GM21515 (cell line): Measurements from ENCODE around the gene NOL4L.

Source experiments
- ATAC-seq: cut with Tn5 transposase; IDR thresholded peaks from one replicate; pipeline ENCODE4 v1.9.1; 2021; ENCODE audit not compliant: unreplicated experiment

NOL4L gene

DNA sequence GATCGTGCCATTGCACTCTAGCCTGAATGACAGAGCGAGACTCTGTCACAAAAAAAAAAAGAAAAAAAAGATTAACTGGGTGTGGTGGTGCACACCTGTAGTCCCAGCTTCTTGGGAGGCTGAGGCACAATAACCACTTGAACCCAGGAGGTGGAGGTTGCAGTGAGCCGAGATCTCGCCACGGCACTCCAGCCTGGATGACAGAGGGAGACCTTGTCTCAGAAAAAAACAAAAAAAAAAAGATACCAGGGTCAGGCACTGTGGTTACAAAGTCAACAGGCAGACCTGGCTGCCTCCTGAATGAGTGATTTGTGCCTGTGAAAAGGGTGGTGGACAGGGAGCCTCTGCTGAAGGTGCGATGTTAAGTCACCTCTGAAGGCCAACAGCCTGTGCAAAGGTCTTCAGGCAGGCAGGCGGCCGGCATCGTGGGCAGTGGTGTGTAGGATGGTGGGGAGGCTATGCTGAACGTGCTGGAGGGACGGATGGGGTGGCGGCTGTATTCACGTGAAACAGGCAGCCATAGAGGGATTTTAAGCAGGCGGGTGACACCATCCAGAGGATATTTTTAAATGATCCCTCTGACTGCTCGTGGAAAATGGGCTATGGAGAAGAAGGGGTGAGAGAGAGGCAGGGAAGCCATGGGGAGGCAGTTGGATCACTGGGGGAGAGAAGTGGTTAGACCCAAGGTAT is 41.4 kb downstream of the NOL4L start:
- no peak for ATAC-seq

DNA sequence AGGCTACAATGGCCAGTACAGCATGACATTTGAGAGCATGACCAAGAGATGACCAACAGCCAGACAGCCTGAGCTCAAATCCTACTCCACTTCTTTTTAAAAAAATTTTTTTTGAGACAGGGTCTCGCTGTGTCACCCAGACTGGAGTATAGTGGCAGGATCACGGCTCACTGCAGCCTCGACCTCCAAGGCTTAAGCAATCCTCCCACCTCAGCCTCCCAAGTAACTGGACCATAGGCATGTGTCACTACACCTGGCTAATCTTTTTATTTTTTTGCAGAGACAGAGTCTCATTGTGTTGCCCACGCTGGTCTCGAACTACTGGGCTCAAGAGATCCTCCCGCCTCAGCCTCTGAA is 42.9 kb downstream of the NOL4L start:
- no peak for ATAC-seq

DNA sequence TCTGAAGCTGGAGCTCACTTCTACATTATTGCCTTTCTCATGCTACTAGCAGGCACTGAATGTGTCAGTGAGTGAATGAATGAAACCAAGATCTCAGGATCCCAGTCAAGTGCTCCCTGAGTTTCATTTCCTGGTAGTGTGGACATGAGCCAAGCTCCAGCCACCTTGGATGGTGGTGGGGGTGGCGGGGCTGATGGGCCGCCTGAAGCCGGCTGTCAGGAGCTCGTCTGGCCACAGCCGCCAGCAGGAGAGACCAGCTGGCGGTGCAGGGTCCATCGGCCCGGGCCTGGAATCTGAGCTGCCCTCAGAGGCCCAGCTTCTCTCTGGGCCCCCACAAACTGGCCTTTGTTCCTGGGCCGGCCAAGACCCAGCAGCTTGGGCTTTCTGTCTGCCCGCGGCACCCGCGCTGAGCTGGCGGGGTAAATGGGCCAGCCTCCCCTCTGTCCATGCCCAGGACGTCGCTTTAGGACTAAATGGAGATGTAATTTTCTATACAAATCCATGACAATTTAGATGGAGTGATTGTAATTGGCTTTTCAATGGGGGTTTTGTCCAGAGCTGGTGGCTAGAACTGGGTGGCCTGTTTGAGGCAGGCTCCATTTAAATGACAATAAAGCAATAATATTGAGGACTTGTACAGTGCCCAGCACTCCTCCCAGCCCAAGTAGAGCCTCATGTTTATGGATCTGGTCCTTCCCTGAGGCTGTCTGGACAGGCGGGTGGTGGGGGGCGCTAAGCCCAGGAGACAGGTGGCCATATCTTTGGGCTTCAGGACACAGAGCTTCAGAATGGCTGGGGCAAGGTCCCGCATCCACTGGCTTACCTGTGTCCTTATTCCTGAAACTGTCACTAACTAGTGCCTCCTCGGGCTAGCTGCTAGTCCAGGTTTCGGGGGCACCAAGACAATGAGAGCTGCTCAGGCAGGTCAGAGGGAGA is 43.5 kb downstream of the NOL4L start:
- ATAC-seq = no peak

DNA sequence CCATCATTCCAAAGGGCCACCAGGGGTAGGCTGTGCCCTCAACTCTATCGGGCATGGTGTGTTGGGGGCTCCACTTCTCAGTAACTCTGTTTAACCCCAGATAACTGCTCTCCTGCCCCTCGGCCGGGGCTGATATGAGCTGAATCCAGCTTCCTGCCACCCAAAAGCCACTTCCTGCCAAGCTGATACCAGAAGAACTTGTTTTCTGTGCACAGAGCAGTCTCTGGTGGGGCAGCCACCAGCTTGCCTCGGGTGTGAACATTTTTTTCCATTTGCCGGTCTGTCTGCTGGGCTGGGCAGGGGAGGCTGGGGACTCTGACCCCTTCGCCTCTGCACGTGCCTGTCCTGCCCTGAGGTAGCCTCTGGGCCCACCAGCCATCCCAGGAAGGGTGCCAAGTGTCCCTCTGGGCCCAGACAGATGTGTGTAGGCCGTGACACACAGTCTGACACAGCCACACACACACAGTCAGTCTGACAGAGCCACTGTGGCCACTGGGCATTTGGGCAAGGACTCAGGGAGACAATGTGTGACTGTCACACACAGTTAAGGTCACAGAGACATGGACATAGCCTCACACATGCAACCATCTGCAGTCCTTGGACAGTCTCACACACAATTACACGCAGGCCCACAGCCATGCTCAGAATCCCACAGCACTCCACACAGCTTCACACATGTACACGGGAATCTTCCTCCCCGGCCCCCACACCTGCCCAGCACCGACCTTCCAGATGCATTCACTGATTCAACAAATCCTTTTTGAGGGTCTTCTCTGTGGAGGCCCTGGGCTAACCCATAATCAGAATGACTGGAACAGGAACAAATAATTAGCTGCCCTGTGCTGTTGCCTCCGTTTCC is 45.1 kb downstream of the NOL4L start:
- no peak for ATAC-seq

DNA sequence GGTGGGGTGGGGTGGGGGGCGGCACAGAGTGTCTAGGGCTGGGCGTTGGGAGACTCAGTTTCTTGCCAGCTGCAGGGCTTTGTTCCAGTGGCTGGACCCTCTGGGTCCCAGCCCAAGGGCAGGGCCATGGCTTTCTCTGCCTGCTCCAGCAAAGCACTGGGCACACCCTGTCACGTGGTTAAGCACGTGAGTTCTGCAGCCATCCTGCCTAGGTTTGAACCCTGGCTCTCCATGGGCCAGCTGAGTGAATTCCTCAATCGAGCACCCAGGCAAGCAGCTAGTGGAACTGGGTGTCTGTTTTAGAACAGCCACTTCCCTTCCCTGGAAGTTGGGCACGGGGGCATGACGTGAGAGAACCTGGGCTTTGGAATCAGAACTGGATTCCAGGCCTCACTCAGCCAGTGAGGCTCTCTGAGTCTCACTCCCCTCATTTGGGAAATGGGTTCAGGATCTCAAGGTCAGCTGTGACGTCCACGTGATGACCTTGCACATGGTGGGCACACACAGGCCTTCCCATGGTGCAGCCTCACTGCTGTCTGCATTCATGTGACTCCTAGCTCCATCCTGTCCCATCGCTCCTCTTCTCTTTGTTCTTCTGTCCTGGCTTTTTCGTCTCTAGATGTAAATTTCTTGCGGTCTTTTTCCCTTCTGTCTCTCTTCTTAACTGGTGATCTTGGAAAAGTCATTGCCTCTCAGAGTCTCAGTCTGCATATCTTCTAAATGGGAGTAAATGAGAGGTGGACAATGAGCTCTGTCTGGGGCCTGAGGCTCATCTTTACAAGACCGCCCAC is 45.9 kb downstream of the NOL4L start:
- no peak for ATAC-seq

DNA sequence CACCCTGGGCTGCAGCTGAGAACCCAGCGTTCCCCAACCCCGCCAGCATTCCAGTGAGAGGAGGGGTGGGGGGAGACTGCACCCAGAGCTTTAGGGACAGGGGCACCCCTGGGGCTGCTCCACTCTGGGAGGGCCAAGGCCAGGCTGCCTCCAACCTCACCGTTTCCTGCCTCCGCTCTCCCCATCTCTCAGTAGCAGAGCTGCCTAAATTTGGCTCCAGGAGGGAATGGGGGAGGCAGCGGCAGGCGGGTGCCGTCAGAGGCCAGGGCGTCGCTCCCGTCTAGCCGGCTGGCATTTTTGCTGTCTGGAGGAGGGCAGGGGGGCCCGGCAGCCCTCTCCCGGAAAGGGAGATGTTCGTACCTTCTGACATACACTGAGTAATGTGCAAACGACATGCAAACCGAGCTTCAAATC is 46.6 kb downstream of the NOL4L start:
- ATAC-seq = no peak

DNA sequence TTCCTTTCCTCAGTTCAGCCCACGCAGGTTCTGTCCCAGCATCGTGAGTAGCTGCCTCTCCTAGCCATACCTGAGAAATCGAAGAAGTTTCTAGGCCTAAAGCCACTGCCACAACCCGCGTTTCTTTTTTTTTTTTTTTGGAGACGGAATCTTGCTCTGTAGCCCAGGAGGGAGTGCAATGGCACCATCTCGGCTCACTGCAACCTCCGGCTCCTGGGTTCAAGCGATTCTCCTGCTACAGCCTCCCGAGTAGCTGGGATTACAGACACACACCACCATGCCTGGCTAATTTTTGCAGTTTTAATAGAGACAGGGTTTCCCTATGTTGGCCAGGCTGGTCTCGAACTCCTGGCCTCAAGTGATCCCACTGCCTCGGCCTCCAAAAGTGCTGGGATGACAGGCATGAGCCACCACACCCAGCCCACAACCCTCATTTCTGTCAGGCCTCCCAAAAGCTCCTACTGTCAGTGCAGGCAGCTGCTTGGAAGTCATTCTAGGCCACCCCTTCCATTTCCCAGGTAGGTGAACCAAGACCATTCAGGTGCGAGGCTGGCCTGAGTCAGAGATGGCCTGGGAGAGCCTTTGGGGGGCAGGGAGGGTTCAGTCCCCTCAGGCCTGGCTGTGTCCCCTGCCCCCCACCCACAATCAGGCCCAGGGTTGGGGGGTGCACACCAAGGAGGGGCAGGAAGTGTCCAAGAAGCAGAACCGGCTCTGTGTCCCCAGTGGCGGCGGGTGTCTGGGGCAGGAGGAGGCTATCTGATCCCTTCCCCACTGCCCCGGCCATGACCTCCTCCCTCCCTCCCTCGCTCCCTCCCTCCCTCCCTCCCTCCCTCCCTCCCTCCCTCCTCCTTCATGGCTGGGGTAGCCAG is 47.2 kb downstream of the NOL4L start:
- ATAC-seq = no peak

DNA sequence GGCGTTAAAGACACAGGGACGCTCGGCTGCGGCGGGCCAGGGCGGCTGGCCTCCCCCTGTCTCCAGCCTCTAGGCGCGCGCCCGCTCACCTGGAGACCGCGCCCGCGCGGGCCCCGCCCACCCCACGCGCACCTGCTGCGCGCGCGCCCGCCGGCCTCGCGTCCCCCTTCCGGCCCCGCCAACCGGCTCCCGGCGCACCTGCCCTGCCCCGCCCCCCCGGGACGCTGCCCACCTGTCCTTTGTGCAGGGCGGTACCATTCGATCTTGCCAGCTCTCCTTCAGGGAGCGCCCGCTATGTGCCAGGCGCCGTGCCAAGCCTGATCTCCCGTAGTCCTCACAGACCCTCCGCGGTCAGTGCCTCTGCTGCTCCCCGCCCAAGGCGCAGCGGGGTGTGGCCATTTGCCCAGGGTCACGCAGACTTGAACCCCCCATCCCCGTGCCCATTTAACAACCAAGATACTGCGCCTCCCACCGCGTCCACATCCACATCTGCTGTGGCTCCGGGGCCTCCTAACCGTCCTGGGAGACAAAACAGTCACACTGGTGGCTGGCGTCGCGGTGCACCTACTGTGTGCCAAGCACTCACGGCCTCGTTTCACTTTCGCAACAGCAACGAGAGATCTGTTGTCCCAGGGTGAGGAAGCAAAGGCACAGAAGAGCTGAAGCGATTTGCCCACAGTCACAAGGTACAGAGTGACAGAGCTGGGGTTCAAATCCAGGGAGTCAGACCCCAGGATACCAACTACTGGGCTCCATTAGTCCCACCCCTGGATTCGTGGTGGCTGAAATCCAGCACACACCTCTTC is 48.1 kb downstream of the NOL4L start:
- ATAC-seq = peak; percentile 14

DNA sequence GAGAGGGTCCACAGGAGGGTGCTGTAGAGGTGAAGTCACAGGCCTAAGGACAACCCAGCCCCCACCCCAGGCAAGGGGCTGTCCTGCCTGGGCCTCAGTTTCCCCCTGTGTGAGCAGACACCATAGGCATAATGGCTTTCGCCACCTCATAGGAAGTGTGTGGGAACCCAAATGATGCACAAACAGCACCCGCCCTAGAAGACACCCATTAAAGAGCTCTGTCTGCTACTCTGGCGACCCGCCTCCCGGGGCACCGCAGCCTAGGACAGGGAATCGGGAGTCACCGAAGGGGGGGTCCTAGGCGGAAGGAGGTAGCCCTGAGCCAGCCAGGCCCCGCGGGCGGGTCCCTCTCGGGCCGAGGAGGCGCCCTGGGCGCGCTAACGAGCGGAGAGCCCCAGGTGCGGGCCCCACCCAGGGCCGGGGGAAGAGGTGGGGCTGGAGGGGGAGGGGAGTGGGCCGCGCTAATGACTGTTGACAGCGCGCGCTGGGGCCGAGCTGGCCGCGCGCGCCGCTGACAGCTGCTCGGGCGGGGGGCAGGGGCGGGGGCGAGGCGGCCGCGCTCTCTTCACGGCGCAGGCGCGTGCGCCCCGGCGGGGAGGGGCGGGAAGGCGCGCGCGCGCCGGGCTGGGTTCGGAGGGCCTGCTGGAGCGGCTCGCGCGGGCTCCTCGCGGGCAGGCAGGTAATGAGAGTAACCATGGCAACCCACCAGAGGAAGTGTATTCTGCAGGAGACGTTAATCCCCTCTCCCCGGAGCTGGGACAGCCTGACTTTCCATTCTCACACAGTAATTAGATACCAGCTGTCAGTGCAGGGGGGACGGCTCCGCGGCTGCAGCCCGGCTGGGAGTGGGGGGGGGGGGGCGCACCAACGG is 48.9 kb downstream of the NOL4L start:
- ATAC-seq = peak; percentile 45

DNA sequence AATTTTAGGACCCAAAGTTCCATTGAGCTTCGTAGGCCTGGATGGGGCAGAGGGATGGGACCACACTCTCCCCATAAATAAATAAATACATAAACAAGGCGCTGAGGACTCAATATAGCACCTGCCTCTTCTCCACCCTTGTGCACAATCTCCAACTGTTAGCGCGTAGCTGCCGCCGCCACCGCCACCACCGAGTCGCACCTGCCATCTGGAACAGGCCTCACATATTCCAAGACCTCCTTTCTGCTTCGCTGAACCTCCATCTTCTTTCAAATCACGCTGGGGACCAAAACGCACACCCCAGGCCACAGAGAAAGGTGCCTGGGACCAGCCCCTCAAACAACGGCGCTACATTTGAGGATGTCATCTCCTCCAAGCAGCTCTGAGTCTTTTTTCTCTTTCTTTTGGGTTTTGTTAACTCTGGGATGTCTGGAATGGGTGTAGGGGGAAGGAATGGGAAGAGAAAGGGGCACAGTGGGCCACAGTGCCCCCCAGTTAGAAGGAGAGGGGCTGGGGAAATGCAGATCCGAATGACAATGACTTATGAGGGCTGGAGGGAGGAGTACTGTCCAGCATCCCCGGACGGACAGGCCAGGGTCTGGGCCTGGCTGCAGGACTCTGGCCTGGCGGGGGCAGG is 49.7 kb downstream of the NOL4L start:
- no peak for ATAC-seq

DNA sequence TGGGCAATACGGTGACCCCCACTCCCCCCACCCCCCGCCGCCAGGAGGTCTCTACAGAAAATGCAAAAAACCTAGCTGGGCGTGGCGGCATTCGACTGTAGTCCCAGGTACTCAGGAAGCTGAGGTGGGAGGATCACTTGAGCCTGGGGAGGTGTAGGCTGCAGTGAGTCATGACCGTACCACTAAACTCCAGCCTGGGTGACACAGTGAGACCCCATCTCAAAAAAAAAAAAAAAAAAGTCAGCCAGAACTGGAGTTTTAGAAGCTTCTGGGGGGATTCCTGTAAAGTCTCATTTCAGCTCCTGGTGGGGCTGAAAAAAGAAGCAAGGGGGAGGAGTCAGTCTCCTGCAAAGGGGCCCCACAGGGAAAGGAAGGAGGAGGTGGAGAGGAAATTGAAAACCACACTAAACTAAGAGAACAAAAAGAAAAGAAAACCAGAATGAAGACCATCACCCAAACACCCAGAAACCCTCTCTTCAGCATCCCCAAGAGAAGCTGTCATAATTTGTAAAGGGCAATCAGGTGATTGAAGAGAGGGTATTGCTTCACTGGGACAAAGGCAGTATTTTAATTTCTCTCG is 50.4 kb downstream of the NOL4L start:
- ATAC-seq = no peak

DNA sequence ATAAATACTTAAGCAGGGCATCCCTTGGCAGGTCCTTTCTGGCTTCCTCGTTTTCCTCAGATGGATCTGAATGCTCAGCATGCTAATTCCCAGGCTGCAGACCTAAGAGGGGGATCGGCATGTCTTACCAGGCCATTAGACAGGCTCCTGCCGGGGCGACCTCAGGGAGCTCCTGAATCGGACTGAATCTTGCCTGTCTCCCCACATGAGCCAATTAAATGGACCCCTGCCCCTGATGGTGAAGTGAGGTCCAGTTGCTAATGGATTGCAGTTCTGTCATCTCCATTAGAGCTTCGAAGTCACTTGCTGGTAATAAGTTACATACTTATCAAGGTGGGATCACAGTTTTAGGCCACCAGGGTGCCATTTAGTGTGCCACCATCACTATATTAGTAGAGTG is 51.4 kb downstream of the NOL4L start:
- no peak for ATAC-seq

DNA sequence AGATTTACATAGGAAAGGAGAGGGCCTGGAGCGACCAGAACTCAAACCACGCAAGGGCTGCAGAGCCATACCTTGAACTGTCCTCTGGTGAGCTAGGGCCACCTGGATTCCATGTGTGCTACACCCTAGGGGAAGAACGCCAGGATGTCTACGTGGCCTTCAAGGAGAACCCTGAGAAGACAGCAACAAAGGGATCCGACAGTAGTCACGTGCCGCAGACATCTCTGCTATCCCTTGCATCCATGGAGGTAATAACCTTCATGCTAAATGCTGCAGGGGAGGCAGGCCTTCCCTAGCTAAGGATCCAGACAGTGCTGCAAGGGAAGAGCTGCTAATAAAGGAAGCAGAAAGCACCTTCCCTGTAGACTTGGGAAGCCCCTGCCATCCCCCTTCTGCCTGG is 52.9 kb downstream of the NOL4L start:
- ATAC-seq = no peak

DNA sequence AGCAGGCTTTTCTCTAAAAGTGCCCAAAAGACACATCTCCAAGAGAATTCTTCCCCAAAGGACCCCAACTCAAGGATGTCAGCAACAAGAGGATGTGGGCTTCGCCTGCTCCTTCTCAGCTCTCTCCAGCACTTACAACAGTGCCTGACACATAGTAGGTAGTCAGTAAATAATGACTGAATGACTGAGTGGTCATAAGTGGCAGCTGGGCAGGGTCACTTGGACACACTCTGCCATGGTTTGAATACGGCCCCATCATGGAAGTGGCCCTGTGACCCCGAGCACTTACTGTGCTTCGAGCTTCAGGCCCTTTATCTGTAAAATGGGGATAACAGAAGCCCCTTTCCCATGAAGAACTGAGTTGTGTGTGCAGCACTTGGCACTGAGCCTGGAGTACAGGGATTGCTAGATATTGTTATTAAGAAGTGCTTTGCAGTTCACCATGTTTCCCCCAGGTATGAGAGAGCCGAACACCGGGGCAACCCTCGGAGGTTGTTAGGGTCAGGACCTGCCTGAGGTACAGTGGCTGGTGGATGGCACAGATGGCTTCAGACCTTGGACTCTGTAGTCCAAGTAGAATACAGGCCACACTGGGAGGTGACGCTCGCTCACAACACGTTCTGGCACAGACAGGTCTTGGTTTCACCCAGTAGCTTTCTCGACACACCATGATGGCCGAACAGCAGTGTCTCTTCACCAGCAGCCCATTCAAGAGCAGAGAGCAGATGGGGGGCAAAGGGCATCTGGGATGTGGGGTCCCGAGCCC is 56.0 kb downstream of the NOL4L start:
- ATAC-seq = no peak

DNA sequence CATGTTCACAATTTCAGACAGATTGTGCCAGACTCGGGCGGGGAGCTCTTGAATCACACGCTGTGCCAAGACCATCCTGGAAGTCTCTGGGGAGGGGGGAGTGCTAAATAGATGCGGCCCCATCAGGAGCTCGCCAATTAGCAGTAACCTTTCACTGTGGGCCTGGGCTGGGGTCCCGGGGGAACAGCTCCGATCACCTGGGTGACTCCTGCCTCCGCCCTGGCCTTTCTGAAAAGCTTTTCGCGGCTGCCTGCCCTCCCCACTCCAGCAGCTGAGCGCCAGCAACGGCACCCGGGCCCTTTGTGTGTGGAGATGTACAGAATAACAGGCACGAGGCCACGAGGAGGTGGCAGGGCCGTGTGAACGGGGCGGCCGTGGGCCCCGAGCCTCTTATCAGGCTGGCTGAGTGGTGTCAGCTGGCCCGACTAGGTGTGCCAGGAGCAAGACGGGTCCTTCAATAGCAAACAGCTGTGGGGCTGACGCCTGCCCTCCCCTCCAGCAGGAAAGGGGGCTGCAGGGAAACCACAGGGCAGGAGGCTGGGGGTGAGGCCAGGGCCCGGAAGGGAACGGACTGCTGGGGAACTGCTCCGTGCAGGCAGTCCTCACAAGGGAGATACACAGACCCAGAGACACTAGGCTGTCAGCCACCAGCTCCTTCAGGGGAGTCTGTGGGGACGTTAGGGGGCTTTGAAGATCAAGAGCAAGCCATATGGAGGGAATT is 56.8 kb downstream of the NOL4L start:
- no peak for ATAC-seq
